Fibroblast of peridontal ligament (primary cell): ENCODE measurements around the gene MVP.
"Not testable (repeated sequence)": the region's sequence is repeated elsewhere in the genome, so short reads cannot be mapped to it uniquely, and the experiment has no call there.

Experiments used
- DNase-seq: peaks from one replicate; pipeline ENCODE4 v3.0.0-alpha.2; 2010; ENCODE audit errors: extremely low read depth

The MVP gene

GRCh38 chr16:29820271-29820701, at the start of gene MVP:
MVP (plus strand) TSS chr16:29820462; CDS start chr16:29830550, 10,088 bp downstream.
- peak; percentile 75 for DNase-seq

DNA sequence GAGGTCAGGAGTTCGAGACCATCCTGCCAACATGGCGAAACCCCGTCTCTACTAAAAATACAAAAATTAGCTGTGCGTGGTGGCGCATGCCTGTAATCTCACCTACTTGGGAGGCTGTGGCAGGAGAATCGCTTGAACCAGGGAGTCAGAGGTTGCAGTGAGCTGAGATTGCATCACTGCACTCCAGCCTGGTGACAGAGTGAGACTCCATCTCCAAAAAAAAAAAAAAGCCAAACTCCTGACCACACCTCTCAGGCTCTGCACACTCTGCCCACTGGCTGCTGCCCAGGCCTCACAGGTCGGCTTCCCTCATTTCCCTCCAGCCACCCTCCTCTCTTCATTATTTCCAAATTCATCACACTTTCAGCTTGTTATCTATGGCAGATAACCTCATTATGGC, 47.9 kb upstream of the MVP start:
- not testable (repeated sequence) for DNase-seq

GRCh38 chr16:29774730-29775129, 45.5 kb upstream of the MVP start:
- DNase-seq, result no peak

GRCh38 chr16:29775742-29776408, 44.4 kb upstream of the MVP start:
- peak; percentile 6 for DNase-seq

- DNase-seq, result no peak
These were observed 42.5 kb upstream of the MVP start, which contains the start of gene ZG16 for GRCh38 chr16:29777576-29778350. ZG16 (plus strand) TSS chr16:29778256; CDS start chr16:29779267, 1,011 bp downstream.

DNA sequence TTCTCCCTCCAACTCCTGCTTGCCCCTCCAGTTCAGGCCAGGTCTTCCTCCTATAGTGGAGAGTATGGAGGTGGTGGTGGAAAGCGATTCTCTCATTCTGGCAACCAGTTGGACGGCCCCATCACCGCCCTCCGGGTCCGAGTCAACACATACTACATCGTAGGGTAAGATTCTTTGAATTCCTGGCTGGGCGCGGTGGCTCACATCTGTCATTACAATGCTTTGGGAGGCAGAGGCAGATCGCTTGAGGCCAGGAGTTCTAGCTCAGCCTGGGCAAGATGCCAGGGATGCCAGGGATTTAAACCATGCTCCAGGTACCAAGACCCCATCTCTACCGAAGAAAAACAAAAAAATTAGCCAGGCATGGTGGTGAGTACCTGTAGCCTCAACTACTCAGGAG, 40.8 kb upstream of the MVP start:
- DNase-seq, result no peak

DNA sequence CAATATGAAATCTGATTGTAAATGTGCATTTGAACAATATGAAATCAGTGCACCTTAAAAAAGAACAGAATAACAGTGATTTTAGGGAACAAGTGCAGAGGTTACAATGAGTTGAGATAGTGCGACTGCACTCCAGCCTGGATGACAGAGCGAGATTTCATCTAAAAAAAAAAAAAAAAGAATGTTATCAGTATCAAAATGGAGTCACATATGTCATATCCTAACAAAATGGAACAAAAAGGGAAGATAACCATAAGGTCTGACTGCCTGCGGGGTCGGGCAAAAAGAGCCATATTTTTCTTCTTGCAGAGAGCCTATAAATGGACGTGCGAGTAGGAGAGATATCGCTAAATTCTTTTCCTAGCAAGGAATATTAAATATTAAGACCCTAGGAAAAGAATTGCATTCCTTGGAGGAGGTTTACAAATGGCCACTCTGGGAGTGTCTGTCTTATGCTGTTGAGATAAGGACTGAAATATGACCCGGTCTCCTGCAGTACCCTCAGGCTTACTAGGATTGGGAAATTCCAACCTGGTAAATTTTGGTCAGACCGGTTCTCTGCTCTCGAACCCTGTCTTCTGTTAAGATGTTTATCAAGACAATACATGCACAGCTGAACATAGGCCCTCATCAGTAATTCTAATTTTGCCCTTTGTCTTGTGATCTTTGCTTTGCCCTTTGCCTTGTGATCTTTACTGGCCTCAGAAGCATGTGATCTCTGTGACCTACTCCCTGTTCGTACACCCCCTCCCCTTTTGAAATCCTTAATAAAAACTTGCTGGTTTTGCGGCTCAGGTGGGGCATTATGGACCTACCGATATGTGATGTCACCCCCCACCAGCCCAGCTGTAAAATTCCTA, 36.9 kb upstream of the MVP start:
- not testable (repeated sequence) for DNase-seq

- DNase-seq, result no peak
These were observed 36.1 kb upstream of the MVP start for GRCh38 chr16:29784157-29784556.

DNA sequence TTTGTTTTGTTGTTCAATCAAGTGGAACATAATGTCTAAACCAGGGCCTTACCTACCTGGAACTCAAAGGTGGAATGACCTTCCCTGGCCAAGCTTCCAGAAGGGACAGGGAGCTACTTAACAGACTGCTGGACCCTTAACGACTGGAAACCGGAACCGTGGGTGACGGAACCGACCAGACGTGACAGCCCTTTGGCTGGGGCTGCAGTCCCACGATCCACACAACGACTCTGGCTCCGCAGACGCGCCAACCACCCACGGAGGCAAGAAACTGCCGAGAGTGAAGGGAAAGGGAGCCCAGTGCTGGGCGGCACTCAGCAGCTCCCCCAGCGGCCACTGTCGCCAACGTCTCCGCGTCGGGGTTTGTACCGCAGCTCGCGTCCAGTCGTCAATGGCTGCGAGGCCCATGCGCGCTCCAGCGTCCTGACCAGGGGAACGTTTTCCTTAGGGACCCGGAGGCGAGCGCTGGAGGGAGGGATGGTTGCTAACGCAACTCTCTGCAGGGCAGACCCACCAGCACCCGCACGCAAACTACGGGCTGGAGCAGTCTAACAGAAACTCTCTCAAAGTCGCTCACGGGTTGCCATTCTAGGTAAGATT, 35.3 kb upstream of the MVP start:
- peak; percentile 56 for DNase-seq

DNA sequence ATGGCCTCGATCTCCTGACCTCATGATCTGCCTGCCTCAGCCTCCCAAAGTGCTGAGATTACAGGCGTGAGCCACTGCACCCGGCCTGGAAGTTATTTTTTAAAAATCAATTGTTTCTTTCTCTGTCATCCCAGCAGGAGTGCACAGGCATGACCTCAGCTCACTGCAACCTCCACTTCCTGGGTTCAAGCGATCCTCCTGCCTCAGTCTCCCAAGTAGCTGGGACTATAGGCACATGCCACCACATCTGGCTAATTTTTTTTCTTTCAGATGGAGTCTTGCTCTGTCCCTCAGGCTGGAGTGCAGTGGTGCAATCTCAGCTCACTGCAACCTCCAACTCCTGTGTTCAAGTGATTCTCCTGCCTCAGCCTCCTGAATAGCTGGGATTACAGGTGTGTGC, 33.1 kb upstream of the MVP start:
- not testable (repeated sequence) for DNase-seq

DNA sequence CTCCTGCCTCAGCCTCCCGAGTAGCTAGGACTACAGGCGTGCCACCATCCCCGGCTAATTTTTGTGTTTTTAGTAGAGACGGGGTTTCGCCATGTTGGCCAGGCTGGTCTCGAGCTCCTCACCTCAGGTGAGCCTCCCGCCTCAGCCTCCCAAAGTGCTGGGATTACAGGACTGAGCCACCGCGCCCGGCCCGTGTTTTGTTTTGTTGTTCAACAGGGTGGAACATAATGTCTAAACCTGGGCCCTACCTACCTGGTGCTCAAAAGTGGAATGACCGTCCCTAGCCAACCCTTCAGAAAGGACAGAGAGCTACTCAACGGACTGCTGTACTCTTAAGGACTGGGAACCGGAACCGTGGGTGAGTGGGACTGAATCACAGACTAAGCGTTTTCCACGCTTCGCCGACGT, 30.5 kb upstream of the MVP start:
- peak; percentile 19 for DNase-seq

- peak; percentile 98 for DNase-seq
These were observed 29.9 kb upstream of the MVP start, which contains the start of gene KIF22 for GRCh38 chr16:29790183-29790948. KIF22 (plus strand) TSS chr16:29790751; CDS start chr16:29790760, 9 bp downstream.

DNA sequence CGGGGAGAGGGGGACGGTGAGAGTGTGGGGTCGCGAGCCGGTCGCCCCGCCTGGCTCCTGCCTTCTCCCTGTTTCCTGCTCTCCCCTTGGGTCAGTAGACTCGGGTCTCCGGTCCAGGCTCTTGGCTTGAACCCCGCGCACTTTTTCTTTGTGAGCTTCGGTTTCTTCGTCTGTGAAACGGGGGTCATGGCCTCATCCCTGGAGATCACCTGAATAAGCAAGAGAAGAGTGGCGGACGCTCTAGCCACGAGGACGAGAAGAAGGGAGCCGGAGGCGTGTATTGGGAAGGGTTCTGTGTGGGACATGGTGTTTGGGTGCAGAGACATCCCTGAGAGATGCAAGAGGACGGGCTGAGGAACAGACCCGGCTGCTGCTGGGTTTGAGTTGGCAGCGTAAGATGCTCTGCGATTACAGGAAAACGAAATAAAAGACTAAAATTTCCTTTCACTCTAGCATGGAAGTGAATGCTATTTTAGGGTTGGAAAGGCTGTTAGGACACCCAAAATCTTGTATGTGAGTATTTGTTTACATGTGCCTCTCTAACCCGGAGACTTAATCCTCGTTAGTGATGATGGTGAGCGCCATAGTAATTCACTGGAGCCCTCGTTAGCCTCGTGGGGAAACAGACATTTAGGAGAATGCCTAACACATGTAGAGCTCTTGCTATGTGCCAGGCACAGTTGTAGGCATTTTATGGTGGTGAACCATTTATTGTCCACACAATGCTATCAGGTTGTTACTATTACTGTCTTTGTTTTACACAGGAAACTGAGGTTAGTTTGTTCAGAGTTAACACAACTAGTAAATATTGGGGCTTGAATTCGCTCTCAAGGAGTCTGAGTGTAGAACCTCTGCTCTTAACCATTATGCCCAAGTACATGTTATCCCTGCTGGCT, 29.1 kb upstream of the MVP start:
- no peak for DNase-seq

DNA sequence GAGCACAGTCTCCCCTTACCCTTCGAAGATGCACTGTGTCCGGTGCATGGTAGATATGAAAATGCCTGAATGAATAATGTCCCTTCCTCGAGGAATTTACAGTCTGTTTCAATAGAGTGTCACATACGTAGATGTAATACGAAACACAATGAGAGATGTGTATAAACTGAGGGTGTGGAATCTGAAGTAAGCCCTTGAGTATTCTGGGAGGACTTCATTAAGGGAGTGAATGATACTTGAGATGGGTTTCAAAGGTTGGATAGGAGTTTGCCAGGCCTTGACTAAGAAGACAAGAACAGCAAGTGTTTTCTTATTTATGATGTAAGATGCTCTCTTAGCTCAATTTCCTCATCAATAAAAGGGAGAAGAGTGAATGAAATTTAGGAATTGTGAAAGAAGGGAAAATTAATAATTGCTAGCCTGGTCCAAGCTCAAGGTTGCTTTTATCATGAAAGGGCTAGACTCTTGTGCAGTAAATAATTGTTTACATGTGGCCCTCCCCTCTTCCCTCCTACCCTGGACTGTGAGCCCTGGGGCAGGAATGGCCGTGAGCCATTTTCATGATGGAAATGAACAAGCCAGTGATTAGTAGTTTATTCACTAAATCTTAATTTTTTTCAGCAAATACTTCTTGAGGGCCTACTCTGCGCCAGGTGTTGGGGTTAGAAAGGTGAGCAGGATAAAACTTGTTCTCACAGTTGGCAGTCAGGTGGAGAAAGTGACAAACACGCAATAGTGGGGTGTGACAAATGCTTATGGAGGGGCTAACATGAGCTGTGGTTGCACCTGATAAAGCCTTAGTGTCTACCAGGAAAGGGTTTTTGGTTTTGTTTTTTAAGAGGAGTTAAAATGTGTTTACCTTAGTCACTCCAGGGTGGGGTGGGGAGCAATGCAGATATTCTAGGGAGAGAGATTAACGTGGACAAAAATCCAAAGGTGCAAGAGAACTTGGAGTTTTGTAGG, 28.1 kb upstream of the MVP start:
- DNase-seq, result no peak

DNA sequence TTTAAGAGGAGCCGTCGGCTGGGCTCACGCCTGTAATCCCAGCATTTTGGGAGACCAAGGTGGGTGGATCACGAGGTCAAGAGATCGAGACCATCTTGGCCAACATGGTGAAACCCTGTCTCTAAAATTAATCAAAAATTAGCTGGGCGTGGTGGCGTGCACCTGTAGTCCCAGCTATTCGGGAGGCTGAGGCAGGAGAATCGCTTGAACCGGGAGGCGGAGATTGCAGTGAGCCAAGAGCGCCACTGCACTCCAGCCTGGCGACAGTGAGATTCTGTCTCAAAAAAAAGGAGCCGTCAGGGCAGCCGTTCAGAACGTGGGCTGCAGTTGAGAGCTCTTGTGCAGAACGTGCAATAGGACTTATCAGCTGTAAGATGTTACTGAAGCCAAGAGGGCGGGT, 27.1 kb upstream of the MVP start:
- DNase-seq, result not testable (repeated sequence)

- no peak for DNase-seq
These were observed 26.0 kb upstream of the MVP start for GRCh38 chr16:29794231-29794710.

DNA sequence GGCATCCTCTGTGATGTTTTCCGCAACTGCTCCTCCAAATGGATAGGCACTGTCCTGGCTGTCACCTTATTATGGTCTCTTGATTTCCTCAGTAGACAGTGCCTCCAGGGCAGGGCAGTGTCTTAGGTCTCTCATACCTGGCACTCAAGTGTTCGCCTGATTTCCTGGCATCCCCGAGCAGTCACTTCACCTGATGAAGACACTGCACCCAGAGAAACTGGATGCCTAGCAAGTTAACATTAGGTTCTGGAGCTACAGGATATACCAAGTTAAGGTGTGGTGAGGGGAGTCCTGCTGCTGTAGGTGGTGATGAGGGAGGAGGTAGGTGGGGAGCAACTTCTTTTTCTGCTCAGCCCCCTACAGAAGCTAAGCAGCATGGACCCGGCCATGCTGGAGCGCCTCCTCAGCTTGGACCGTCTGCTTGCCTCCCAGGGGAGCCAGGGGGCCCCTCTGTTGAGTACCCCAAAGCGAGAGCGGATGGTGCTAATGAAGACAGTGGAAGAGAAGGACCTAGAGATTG, 17.8 kb upstream of the MVP start:
- no peak for DNase-seq

- no peak for DNase-seq
These were observed 16.2 kb upstream of the MVP start for GRCh38 chr16:29804020-29804419.
